HEK293 (cell line): Measurements from ENCODE around the gene PTPRH.
A peak's percentile ranks its signal among the peaks of the same experiment; 100 is the strongest.

Experiments
- AEBP2 ChIP-seq: fragments of 450-650 bp; formaldehyde crosslinking; IDR thresholded peaks from 2 replicates; pipeline ENCODE4 v1.5.1; 2016; ENCODE audit warnings: missing biosample characterization, missing genetic modification characterization, borderline replicate concordance
- EGR2 ChIP-seq: fragments of 450-650 bp; formaldehyde crosslinking; IDR thresholded peaks from 2 replicates; pipeline ENCODE4 v1.5.1; 2016; ENCODE audit warnings: low read depth, missing biosample characterization, missing genetic modification characterization
- KLF8 ChIP-seq: fragments of 450-650 bp; formaldehyde crosslinking; IDR thresholded peaks from 2 replicates; pipeline ENCODE4 v1.5.1; 2016; ENCODE audit warnings: missing biosample characterization, missing genetic modification characterization
- OSR2 ChIP-seq: fragments of 450-650 bp; formaldehyde crosslinking; IDR thresholded peaks from 2 replicates; pipeline ENCODE4 v1.5.1; 2016; ENCODE audit warnings: missing biosample characterization, missing genetic modification characterization
- OVOL3 ChIP-seq: fragments of 450-650 bp; formaldehyde crosslinking; IDR thresholded peaks from 2 replicates; pipeline ENCODE4 v1.5.1; 2016; ENCODE audit warnings: missing biosample characterization, missing genetic modification characterization
- PRDM1 ChIP-seq: fragments of 450-650 bp; formaldehyde crosslinking; IDR thresholded peaks from 2 replicates; pipeline ENCODE4; 2016; ENCODE audit warnings: missing biosample characterization, missing genetic modification characterization
- PRDM2 ChIP-seq: fragments of 450-650 bp; formaldehyde crosslinking; IDR thresholded peaks from 2 replicates; pipeline ENCODE4 v1.5.1; 2016; ENCODE audit warnings: missing biosample characterization, missing genetic modification characterization, borderline replicate concordance
- TCF7L2 ChIP-seq: IDR thresholded peaks from 2 replicates; pipeline ENCODE4 v1.6.1; 2011; ENCODE audit warnings: low read depth, mild to moderate bottlenecking, inconsistent platforms, low read length, moderate library complexity, borderline replicate concordance
- YY1 ChIP-seq: fragments of 450-650 bp; formaldehyde crosslinking; IDR thresholded peaks from 2 replicates; pipeline ENCODE4 v1.5.1; 2018; ENCODE audit warnings: missing biosample characterization, missing genetic modification characterization
- ZBTB48 ChIP-seq: fragments of 450-650 bp; formaldehyde crosslinking; IDR thresholded peaks from 2 replicates; pipeline ENCODE4 v1.5.1; 2016; ENCODE audit warnings: missing biosample characterization, missing genetic modification characterization
- ZBTB49 ChIP-seq: fragments of 450-650 bp; formaldehyde crosslinking; IDR thresholded peaks from 2 replicates; pipeline ENCODE4 v1.5.1; 2016; ENCODE audit warnings: missing biosample characterization, missing genetic modification characterization, low read depth
- ZBTB6 ChIP-seq: fragments of 450-650 bp; formaldehyde crosslinking; IDR thresholded peaks from 2 replicates; pipeline ENCODE4 v1.5.1; 2017; ENCODE audit warnings: missing biosample characterization, missing genetic modification characterization
- ZFP3 ChIP-seq: fragments of 450-650 bp; formaldehyde crosslinking; IDR thresholded peaks from 2 replicates; pipeline ENCODE4 v1.5.1; 2016; ENCODE audit warnings: low read depth, missing biosample characterization, missing genetic modification characterization
- ZNF114 ChIP-seq: fragments of 450-650 bp; formaldehyde crosslinking; IDR thresholded peaks from 2 replicates; pipeline ENCODE4 v1.5.0; 2017; ENCODE audit warnings: missing biosample characterization, missing genetic modification characterization
- ZNF146 ChIP-seq: fragments of 450-650 bp; formaldehyde crosslinking; IDR thresholded peaks from 2 replicates; pipeline ENCODE4 v1.5.1; 2016; ENCODE audit warnings: missing biosample characterization, missing genetic modification characterization
- ZNF221 ChIP-seq: fragments of 450-650 bp; formaldehyde crosslinking; IDR thresholded peaks from 2 replicates; pipeline ENCODE4 v1.5.1; 2017; ENCODE audit warnings: missing biosample characterization, missing genetic modification characterization, borderline replicate concordance
- ZNF292 ChIP-seq: fragments of 450-650 bp; formaldehyde crosslinking; IDR thresholded peaks from 2 replicates; pipeline ENCODE4 v1.5.1; 2016; ENCODE audit warnings: low read depth, missing biosample characterization, missing genetic modification characterization, borderline replicate concordance
- ZNF302 ChIP-seq: fragments of 450-650 bp; formaldehyde crosslinking; IDR thresholded peaks from 2 replicates; pipeline ENCODE4 v1.5.1; 2016; ENCODE audit warnings: missing biosample characterization, missing genetic modification characterization, low read depth
- ZNF324 ChIP-seq: fragments of 450-650 bp; formaldehyde crosslinking; IDR thresholded peaks from 2 replicates; pipeline ENCODE4 v1.5.1; 2016; ENCODE audit warnings: missing biosample characterization, missing genetic modification characterization
- ZNF449 ChIP-seq: fragments of 450-650 bp; formaldehyde crosslinking; IDR thresholded peaks from 2 replicates; pipeline ENCODE4 v1.5.1; 2017; ENCODE audit warnings: missing biosample characterization, mild to moderate bottlenecking, missing genetic modification characterization, moderate library complexity
- ZNF521 ChIP-seq: fragments of 450-650 bp; formaldehyde crosslinking; IDR thresholded peaks from 2 replicates; pipeline ENCODE4 v1.5.1; 2017; ENCODE audit warnings: missing biosample characterization, mild to moderate bottlenecking, missing genetic modification characterization
- ZNF626 ChIP-seq: fragments of 450-650 bp; sonication (Bioruptor Pico); formaldehyde crosslinking; IDR thresholded peaks from 2 replicates; pipeline ENCODE4 v1.5.1; 2018; ENCODE audit warnings: missing biosample characterization, missing genetic modification characterization, inconsistent platforms
- ZNF629 ChIP-seq: fragments of 450-650 bp; formaldehyde crosslinking; IDR thresholded peaks from 2 replicates; pipeline ENCODE4 v1.5.1; 2017; ENCODE audit warnings: missing biosample characterization, missing genetic modification characterization
- ZNF785 ChIP-seq: fragments of 450-650 bp; formaldehyde crosslinking; IDR thresholded peaks from 2 replicates; pipeline ENCODE4 v1.5.1; 2016; ENCODE audit warnings: missing biosample characterization, missing genetic modification characterization
- ZSCAN18 ChIP-seq: fragments of 450-650 bp; formaldehyde crosslinking; IDR thresholded peaks from 2 replicates; pipeline ENCODE4 v1.5.1; 2016; ENCODE audit warnings: missing biosample characterization, missing genetic modification characterization
- ZSCAN23 ChIP-seq: fragments of 450-650 bp; formaldehyde crosslinking; IDR thresholded peaks from 2 replicates; pipeline ENCODE4 v1.5.1; 2016; ENCODE audit warnings: missing biosample characterization, missing genetic modification characterization

PTPRH gene

GRCh38 chr19:55166530-55167268, 42.6 kb downstream of the PTPRH start, which contains the start of gene DNAAF3 (continued):
- TF ChIP-seq AEBP2 (tag by site-specific recombination) (no peak), ZNF626 (no peak), ZNF221 (no peak), OVOL3 (tag by site-specific recombination) (no peak), EGR2 (tag by site-specific recombination) (peak; percentile 67), ZSCAN18 (tag by site-specific recombination) (peak; percentile 65; the same call in 1 of the 2 replicates), YY1 (tag by site-specific recombination) (no peak), ZNF292 (tag by site-specific recombination) (no peak), ZNF521 (tag by site-specific recombination) (no peak), ZSCAN23 (tag by site-specific recombination) (no peak), TCF7L2 (no peak), ZNF785 (tag by site-specific recombination) (no peak), PRDM1 (tag by site-specific recombination) (peak; percentile 85), ZBTB49 (no peak), OSR2 (tag by site-specific recombination) (no peak), KLF8 (tag by site-specific recombination) (peak; percentile 94), PRDM2 (tag by site-specific recombination) (no peak), ZBTB6 (tag by site-specific recombination) (no peak), ZFP3 (tag by site-specific recombination) (no peak), ZNF449 (tag by site-specific recombination) (no peak; the same call in 1 of the 2 replicates), ZNF324 (tag by site-specific recombination) (peak; percentile 68; the same call in 1 of the 2 replicates), ZNF114 (tag by site-specific recombination) (no peak), ZNF146 (no peak), ZNF302 (tag by site-specific recombination) (no peak), ZBTB48 (no peak), ZNF629 (tag by site-specific recombination) (peak; percentile 55)
